ENCODE data around the gene ZNF561.
A peak's percentile ranks its signal among the peaks of the same experiment; 100 is the strongest.
"Not testable (repeated sequence)": the region's sequence is repeated elsewhere in the genome, so short reads cannot be mapped to it uniquely, and the experiment has no call there.

ZNF561 gene

GRCh38 chr19:9621156-9622037 is at the start of gene ZNF561:
TSS of gene ZNF561 (minus strand) at chr19:9621232. CDS start at chr19:9619456, 1,776 bp downstream.
- H3K36me3 ChIP-seq (ENCODE audit: insufficient read depth, low read length): peaks cover 30% of the 10 kb centered on the region
- DNase-seq (ENCODE audit: low read depth, low spot score): peak; percentile 66
- no peak for TF ChIP-seq EZH2 (IDR thresholded peaks at IDR 0.05)
- peak; percentile 73; the same call in 1 of the 2 replicates for TF ChIP-seq POLR2AphosphoS5 (IDR thresholded peaks at IDR 0.05; ENCODE audit: borderline replicate concordance, low read depth, low read length)
- H3K27ac ChIP-seq: peak within 1 kb of the TSS; percentile 95
- H3K9ac ChIP-seq (ENCODE audit: insufficient read length): peak within 1 kb of the TSS; percentile 96
- H3K9me3 ChIP-seq (ENCODE audit: low read depth, low read length): no peaks in the 10 kb centered on the region
- H3K4me3 ChIP-seq: peak within 1 kb of the TSS; percentile 85

- no peak for DNase-seq (ENCODE audit: low read depth, low spot score)
- no peak overlapping the region for H3K9ac ChIP-seq (ENCODE audit: insufficient read length)
- H3K4me3 ChIP-seq: no peak overlapping the region
- TF ChIP-seq EZH2 (IDR thresholded peaks at IDR 0.05) (no peak), FOXP2 (optimal IDR thresholded peaks at IDR 0.05; ENCODE audit: control extremely low read depth, extremely low read length, insufficient read depth) (no peak), POLR2AphosphoS5 (IDR thresholded peaks at IDR 0.05; ENCODE audit: borderline replicate concordance, low read depth, low read length) (no peak)
- H3K36me3 ChIP-seq (ENCODE audit: insufficient read depth, low read length): peaks cover 53% of the 10 kb centered on the region
- H3K9me3 ChIP-seq (ENCODE audit: low read depth, low read length): peaks cover 21% of the 10 kb centered on the region
- no peak overlapping the region for H3K27ac ChIP-seq
These were observed 47.5 kb upstream of the ZNF561 start for GRCh38 chr19:9668544-9668943.

- no peak for TF ChIP-seq POLR2AphosphoS5 (IDR thresholded peaks at IDR 0.05; ENCODE audit: borderline replicate concordance, low read depth, low read length)
- no peak for DNase-seq (ENCODE audit: low read depth, low spot score)
- H3K27ac ChIP-seq: no peak overlapping the region
- peaks cover 46% of the 10 kb centered on the region for H3K36me3 ChIP-seq (ENCODE audit: insufficient read depth, low read length)
- peaks cover 14% of the 10 kb centered on the region for H3K9me3 ChIP-seq (ENCODE audit: low read depth, low read length)
- no peak overlapping the region for H3K4me3 ChIP-seq
- H3K9ac ChIP-seq (ENCODE audit: insufficient read length): no peak overlapping the region
These were observed 46.9 kb upstream of the ZNF561 start for GRCh38 chr19:9667898-9668297.

GRCh38 chr19:9658769-9659168 is 37.7 kb upstream of the ZNF561 start:
- no peak overlapping the region for H3K9ac ChIP-seq (ENCODE audit: insufficient read length)
- DNase-seq (ENCODE audit: low read depth, low spot score): no peak
- peaks cover 61% of the 10 kb centered on the region for H3K36me3 ChIP-seq (ENCODE audit: insufficient read depth, low read length)
- peaks cover 4% of the 10 kb centered on the region; the same call in 1 of the 2 replicates for H3K9me3 ChIP-seq (ENCODE audit: low read depth, low read length)
- H3K27ac ChIP-seq: no peak overlapping the region
- TF ChIP-seq FOXP2 (optimal IDR thresholded peaks at IDR 0.05; ENCODE audit: control extremely low read depth, extremely low read length, insufficient read depth) (no peak), EZH2 (IDR thresholded peaks at IDR 0.05) (no peak), POLR2AphosphoS5 (IDR thresholded peaks at IDR 0.05; ENCODE audit: borderline replicate concordance, low read depth, low read length) (no peak)
- no peak overlapping the region for H3K4me3 ChIP-seq

- not testable (repeated sequence) for H3K9ac ChIP-seq (ENCODE audit: insufficient read length); H3K4me3 ChIP-seq; DNase-seq (ENCODE audit: low read depth, low spot score); H3K27ac ChIP-seq; H3K9me3 ChIP-seq (ENCODE audit: low read depth, low read length)
- peaks cover 82% of the 10 kb centered on the region for H3K36me3 ChIP-seq (ENCODE audit: insufficient read depth, low read length)
These were observed 32.1 kb upstream of the ZNF561 start for GRCh38 chr19:9653066-9653555.

- H3K9me3 ChIP-seq (ENCODE audit: low read depth, low read length); DNase-seq (ENCODE audit: low read depth, low spot score); H3K4me3 ChIP-seq; H3K9ac ChIP-seq (ENCODE audit: insufficient read length); H3K27ac ChIP-seq: not testable (repeated sequence)
- H3K36me3 ChIP-seq (ENCODE audit: insufficient read depth, low read length): peaks cover 75% of the 10 kb centered on the region
These were observed 30.4 kb upstream of the ZNF561 start for GRCh38 chr19:9651464-9651863.

GRCh38 chr19:9650345-9650744 is 29.3 kb upstream of the ZNF561 start:
- no peak overlapping the region for H3K27ac ChIP-seq
- no peak for DNase-seq (ENCODE audit: low read depth, low spot score)
- no peak overlapping the region for H3K4me3 ChIP-seq
- peaks cover 8% of the 10 kb centered on the region; the same call in 1 of the 2 replicates for H3K9me3 ChIP-seq (ENCODE audit: low read depth, low read length)
- no peak for TF ChIP-seq FOXP2 (optimal IDR thresholded peaks at IDR 0.05; ENCODE audit: control extremely low read depth, extremely low read length, insufficient read depth)
- no peak for TF ChIP-seq POLR2AphosphoS5 (IDR thresholded peaks at IDR 0.05; ENCODE audit: borderline replicate concordance, low read depth, low read length)
- TF ChIP-seq EZH2 (IDR thresholded peaks at IDR 0.05): no peak
- H3K9ac ChIP-seq (ENCODE audit: insufficient read length): no peak overlapping the region
- peaks cover 64% of the 10 kb centered on the region for H3K36me3 ChIP-seq (ENCODE audit: insufficient read depth, low read length)

GRCh38 chr19:9645472-9645871 is 24.4 kb upstream of the ZNF561 start:
- TF ChIP-seq EZH2 (IDR thresholded peaks at IDR 0.05) (no peak), FOXP2 (optimal IDR thresholded peaks at IDR 0.05; ENCODE audit: control extremely low read depth, extremely low read length, insufficient read depth) (no peak), POLR2AphosphoS5 (IDR thresholded peaks at IDR 0.05; ENCODE audit: borderline replicate concordance, low read depth, low read length) (no peak)
- no peak for DNase-seq (ENCODE audit: low read depth, low spot score)
- Histone ChIP-seq H3K4me3 (no peak overlapping the region), H3K9ac (ENCODE audit: insufficient read length) (no peak overlapping the region), H3K9me3 (ENCODE audit: low read depth, low read length) (no peaks in the 10 kb centered on the region), H3K27ac (no peak overlapping the region), H3K36me3 (ENCODE audit: insufficient read depth, low read length) (peaks cover 15% of the 10 kb centered on the region)

GRCh38 chr19:9644472-9644871 is 23.4 kb upstream of the ZNF561 start:
- no peak for DNase-seq (ENCODE audit: low read depth, low spot score)
- H3K9ac ChIP-seq (ENCODE audit: insufficient read length): no peak overlapping the region
- H3K27ac ChIP-seq: no peak overlapping the region
- H3K9me3 ChIP-seq (ENCODE audit: low read depth, low read length): no peaks in the 10 kb centered on the region
- peaks cover 13% of the 10 kb centered on the region for H3K36me3 ChIP-seq (ENCODE audit: insufficient read depth, low read length)
- H3K4me3 ChIP-seq: no peak overlapping the region
- TF ChIP-seq EZH2 (IDR thresholded peaks at IDR 0.05): no peak
- TF ChIP-seq FOXP2 (optimal IDR thresholded peaks at IDR 0.05; ENCODE audit: control extremely low read depth, extremely low read length, insufficient read depth): no peak
- TF ChIP-seq POLR2AphosphoS5 (IDR thresholded peaks at IDR 0.05; ENCODE audit: borderline replicate concordance, low read depth, low read length): no peak
